Measurements from ENCODE around the gene TAOK3.

Gene TAOK3

GRCh38 chr12:118150625-118151024 is 222.1 kb downstream of the TAOK3 start:
- H3K9me2 ChIP-seq (replicated peaks; ENCODE audit: control insufficient read depth, low read length): no peaks in the 10 kb centered on the region
- no peak overlapping the region for H3K4me2 ChIP-seq (ENCODE audit: low read length)
- H3K27ac ChIP-seq (ENCODE audit: low read depth, low read length): no peak overlapping the region
- peaks cover 15% of the 10 kb centered on the region; the same call in 1 of the 2 replicates for H3F3A ChIP-seq (ENCODE audit: control insufficient read depth, insufficient read depth)
- no peaks in the 10 kb centered on the region for H3K27me3 ChIP-seq (ENCODE audit: control insufficient read depth, low read length)
- H3K36me3 ChIP-seq (ENCODE audit: control insufficient read depth, low read length): peaks cover 32% of the 10 kb centered on the region
- H3K79me2 ChIP-seq (ENCODE audit: control insufficient read depth, low read length): no peaks in the 10 kb centered on the region
- no peaks in the 10 kb centered on the region for H4K20me1 ChIP-seq (ENCODE audit: control insufficient read depth, insufficient read depth, low read depth, low read length)
- H3K9me3 ChIP-seq (ENCODE audit: control insufficient read depth, insufficient read depth, low read length): no peaks in the 10 kb centered on the region
- TF ChIP-seq CTCF (IDR thresholded peaks at IDR 0.05; ENCODE audit: low read depth, low read length, poor library complexity, severe bottlenecking) (no peak), EZH2phosphoT487 (IDR thresholded peaks at IDR 0.05; ENCODE audit: borderline replicate concordance, low read length) (no peak)
- H3K4me1 ChIP-seq (ENCODE audit: control insufficient read depth, low read length): no peaks in the 10 kb centered on the region
- H3K4me3 ChIP-seq (ENCODE audit: low read length): no peak overlapping the region

GRCh38 chr12:118148287-118148686 is 224.4 kb downstream of the TAOK3 start:
- TF ChIP-seq CTCF (IDR thresholded peaks at IDR 0.05; ENCODE audit: low read depth, low read length, poor library complexity, severe bottlenecking): no peak
- TF ChIP-seq EZH2phosphoT487 (IDR thresholded peaks at IDR 0.05; ENCODE audit: borderline replicate concordance, low read length): no peak
- Histone ChIP-seq H3K9me2 (replicated peaks; ENCODE audit: control insufficient read depth, low read length) (no peaks in the 10 kb centered on the region), H3K4me2 (ENCODE audit: low read length) (no peak overlapping the region), H3K4me1 (ENCODE audit: control insufficient read depth, low read length) (no peaks in the 10 kb centered on the region), H4K20me1 (ENCODE audit: control insufficient read depth, insufficient read depth, low read depth, low read length) (no peaks in the 10 kb centered on the region), H3K36me3 (ENCODE audit: control insufficient read depth, low read length) (peaks cover 51% of the 10 kb centered on the region), H3K4me3 (ENCODE audit: low read length) (no peak overlapping the region), H3F3A (ENCODE audit: control insufficient read depth, insufficient read depth) (peaks cover 15% of the 10 kb centered on the region; the same call in 1 of the 2 replicates), H3K27me3 (ENCODE audit: control insufficient read depth, low read length) (no peaks in the 10 kb centered on the region), H3K9me3 (ENCODE audit: control insufficient read depth, insufficient read depth, low read length) (no peaks in the 10 kb centered on the region), H3K79me2 (ENCODE audit: control insufficient read depth, low read length) (no peaks in the 10 kb centered on the region), H3K27ac (ENCODE audit: low read depth, low read length) (no peak overlapping the region)

- Histone ChIP-seq H3K4me3 (ENCODE audit: low read length) (no peak overlapping the region), H3K4me2 (ENCODE audit: low read length) (no peak overlapping the region), H4K20me1 (ENCODE audit: control insufficient read depth, insufficient read depth, low read depth, low read length) (no peaks in the 10 kb centered on the region), H3F3A (ENCODE audit: control insufficient read depth, insufficient read depth) (peaks cover 15% of the 10 kb centered on the region; the same call in 1 of the 2 replicates), H3K9me2 (replicated peaks; ENCODE audit: control insufficient read depth, low read length) (no peaks in the 10 kb centered on the region), H3K4me1 (ENCODE audit: control insufficient read depth, low read length) (no peaks in the 10 kb centered on the region), H3K79me2 (ENCODE audit: control insufficient read depth, low read length) (no peaks in the 10 kb centered on the region; the same call in 1 of the 2 replicates), H3K27ac (ENCODE audit: low read depth, low read length) (no peak overlapping the region), H3K9me3 (ENCODE audit: control insufficient read depth, insufficient read depth, low read length) (no peaks in the 10 kb centered on the region), H3K36me3 (ENCODE audit: control insufficient read depth, low read length) (peaks cover 61% of the 10 kb centered on the region), H3K27me3 (ENCODE audit: control insufficient read depth, low read length) (no peaks in the 10 kb centered on the region)
- TF ChIP-seq EZH2phosphoT487 (IDR thresholded peaks at IDR 0.05; ENCODE audit: borderline replicate concordance, low read length) (no peak), CTCF (IDR thresholded peaks at IDR 0.05; ENCODE audit: low read depth, low read length, poor library complexity, severe bottlenecking) (no peak)
Measured at GRCh38 chr12:118145798-118146156, 226.9 kb downstream of the TAOK3 start.

All from DOHH2 (cell line).